ENCODE results near the gene KIF19.

Gene KIF19

GRCh38 chr17:74282587-74283370 is 43.2 kb upstream of the KIF19 start:
- no peak overlapping the region for H3K4me3 ChIP-seq (ENCODE audit: low read depth, low read length)
- DNase-seq (ENCODE audit: low read depth), result no peak
- TF ChIP-seq CTCF (IDR thresholded peaks at IDR 0.05; ENCODE audit: low read depth, low read length, missing control alignments), result no peak
- in situ Hi-C loops (cut with HindIII; ENCODE audit: low sequenced_read_pairs), result no loop called here

- no peak for TF ChIP-seq CTCF (IDR thresholded peaks at IDR 0.05; ENCODE audit: low read depth, low read length, missing control alignments)
- H3K4me3 ChIP-seq (ENCODE audit: low read depth, low read length), result no peak overlapping the region
- no peak for DNase-seq (ENCODE audit: low read depth)
- in situ Hi-C loops (cut with HindIII; ENCODE audit: low sequenced_read_pairs), result no loop called here
Measured at GRCh38 chr17:74283371-74283673, 42.7 kb upstream of the KIF19 start.

DNA sequence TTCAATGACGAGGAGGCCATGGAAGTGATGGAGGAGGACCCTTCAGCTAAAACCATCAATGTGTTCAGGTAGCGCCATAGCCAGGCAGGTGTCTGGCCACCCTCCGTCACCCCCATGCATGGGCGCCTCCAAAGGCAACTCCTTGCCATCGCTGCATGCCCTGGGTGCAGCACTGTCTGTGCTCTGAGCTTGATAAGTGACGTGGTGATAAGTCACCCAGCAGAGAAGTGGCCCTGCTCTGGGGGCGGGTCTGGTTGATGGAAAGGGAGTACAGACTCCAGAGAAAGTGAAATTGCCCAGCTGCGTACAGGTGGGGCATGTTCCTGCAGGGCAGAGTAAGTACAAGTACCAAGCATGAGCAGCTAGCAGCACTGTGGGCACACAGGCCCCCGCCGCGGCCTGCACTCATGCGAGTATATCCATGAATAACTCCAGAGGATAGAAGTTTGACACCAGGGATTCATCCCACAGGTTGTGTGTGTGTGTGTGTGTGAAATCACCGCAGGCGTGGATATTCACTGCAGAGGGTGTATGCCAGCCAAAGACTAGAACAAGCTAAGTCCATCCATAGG is 38.9 kb upstream of the KIF19 start:
- in situ Hi-C loops (cut with HindIII; ENCODE audit: low sequenced_read_pairs), result no loop called here
- no peak for DNase-seq (ENCODE audit: low read depth)
- H3K4me3 ChIP-seq (ENCODE audit: low read depth, low read length), result no peak overlapping the region
- no peak for TF ChIP-seq CTCF (IDR thresholded peaks at IDR 0.05; ENCODE audit: low read depth, low read length, missing control alignments)

DNA sequence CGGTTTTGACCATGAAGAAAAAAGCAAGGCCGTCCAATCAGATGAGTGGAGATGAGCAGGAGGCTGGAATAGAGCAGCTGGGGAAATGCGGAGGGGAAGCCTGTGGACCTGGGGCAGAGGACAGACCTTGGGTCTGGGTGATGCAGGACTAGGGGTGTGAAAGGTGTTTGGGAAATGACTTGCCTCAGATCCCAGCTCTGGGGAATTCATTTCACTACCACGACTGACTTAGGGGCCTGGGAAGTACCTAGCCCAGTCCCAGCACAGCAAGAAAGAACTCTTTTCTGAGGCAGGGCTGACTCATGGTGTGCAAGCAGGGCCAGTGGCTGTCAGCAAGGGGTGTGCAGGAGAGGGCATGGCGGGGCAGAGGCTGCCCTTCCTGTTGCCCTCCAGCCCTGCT is 37.2 kb upstream of the KIF19 start:
- no peak for TF ChIP-seq CTCF (IDR thresholded peaks at IDR 0.05; ENCODE audit: low read depth, low read length, missing control alignments)
- H3K4me3 ChIP-seq (ENCODE audit: low read depth, low read length), result no peak overlapping the region
- in situ Hi-C loops (cut with HindIII; ENCODE audit: low sequenced_read_pairs), result no loop called here
- DNase-seq (ENCODE audit: low read depth), result no peak

DNA sequence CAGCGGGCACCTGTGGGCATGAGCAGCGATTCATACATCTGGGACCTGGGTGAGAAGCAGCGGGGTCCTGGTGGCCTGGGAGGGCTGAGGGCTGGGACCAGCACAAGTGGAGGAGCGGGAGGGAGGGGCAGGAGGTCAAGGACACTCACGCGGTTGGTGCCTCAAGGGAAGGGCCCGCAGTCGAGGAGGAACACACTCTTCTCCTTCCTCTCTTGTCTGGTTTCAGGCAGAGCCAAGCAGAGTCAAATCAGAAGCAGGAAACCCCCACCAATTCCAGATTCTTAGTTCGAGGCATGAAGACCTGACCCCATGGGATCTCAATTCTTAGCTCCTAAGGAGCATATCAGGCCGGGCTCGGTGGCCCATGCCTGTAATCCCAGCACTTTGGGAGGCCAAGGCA is 36.3 kb upstream of the KIF19 start:
- in situ Hi-C loops (cut with HindIII; ENCODE audit: low sequenced_read_pairs), result no loop called here
- no peak for DNase-seq (ENCODE audit: low read depth)
- no peak overlapping the region for H3K4me3 ChIP-seq (ENCODE audit: low read depth, low read length)
- no peak for TF ChIP-seq CTCF (IDR thresholded peaks at IDR 0.05; ENCODE audit: low read depth, low read length, missing control alignments)

- no peak overlapping the region for H3K4me3 ChIP-seq (ENCODE audit: low read depth, low read length)
- TF ChIP-seq CTCF (IDR thresholded peaks at IDR 0.05; ENCODE audit: low read depth, low read length, missing control alignments), result no peak
- in situ Hi-C loops (cut with HindIII; ENCODE audit: low sequenced_read_pairs), result no loop called here
- no peak for DNase-seq (ENCODE audit: low read depth)
Measured at GRCh38 chr17:74290340-74290739, 35.7 kb upstream of the KIF19 start.

Data from astrocyte of the cerebellum (primary cell).